ENCODE measurements around the gene FBN1. TPM values are rescaled to one million over a fixed set of nuclear protein-coding genes. Genes with fewer than 3 reads are reported as not detected.

FBN1 gene
- total RNA-seq, 1 experiment from 2014 or later: 5.2 TPM

DNA sequence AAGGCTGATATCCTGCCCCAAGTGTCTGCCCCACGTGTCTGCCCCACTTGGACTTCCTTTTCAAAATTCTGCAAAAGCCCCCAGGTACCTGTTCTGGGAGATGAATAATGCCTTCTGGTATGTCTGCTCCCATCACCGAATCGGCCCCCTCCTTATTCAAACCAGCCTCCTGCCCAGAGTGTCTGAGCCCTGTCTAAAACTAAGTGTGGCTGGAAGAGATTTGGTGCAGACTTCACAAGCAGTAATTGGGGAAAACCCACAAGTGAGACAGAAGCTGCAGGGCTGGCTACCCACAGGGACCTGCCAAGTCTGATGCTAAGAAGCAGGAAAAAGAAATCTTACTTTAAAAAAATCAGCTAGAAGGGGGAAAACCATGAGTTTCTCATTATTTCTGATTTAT lies 229.2 kb downstream of the FBN1 start:
- CTCF ChIA-PET: interaction anchor here (1.4 kb wide), 1 partner anchor 9 kb away, joined by 5 read pairs; no protein-coding TSS in a partner anchor

More for the DNA sequence above, 229.2 kb downstream of the FBN1 start:
- TF ChIP-seq FOXK1 (CRISPR knock-in tag; IDR thresholded peaks at IDR 0.05): no peak
- TF ChIP-seq, protein P1, sequence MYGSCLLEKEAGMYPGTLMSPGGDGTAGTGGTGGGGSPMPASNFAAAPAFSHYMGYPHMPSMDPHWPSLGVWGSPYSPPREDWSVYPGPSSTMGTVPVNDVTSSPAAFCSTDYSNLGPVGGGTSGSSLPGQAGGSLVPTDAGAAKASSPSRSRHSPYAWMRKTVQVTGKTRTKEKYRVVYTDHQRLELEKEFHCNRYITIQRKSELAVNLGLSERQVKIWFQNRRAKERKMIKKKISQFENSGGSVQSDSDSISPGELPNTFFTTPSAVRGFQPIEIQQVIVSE (CRISPR knock-in tag; IDR thresholded peaks at IDR 0.05; ENCODE audit: borderline replicate concordance): no peak
- TF ChIP-seq, protein P2, sequence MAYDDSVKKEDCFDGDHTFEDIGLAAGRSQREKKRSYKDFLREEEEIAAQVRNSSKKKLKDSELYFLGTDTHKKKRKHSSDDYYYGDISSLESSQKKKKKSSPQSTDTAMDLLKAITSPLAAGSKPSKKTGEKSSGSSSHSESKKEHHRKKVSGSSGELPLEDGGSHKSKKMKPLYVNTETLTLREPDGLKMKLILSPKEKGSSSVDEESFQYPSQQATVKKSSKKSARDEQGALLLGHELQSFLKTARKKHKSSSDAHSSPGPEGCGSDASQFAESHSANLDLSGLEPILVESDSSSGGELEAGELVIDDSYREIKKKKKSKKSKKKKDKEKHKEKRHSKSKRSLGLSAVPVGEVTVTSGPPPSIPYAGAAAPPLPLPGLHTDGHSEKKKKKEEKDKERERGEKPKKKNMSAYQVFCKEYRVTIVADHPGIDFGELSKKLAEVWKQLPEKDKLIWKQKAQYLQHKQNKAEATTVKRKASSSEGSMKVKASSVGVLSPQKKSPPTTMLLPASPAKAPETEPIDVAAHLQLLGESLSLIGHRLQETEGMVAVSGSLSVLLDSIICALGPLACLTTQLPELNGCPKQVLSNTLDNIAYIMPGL (CRISPR knock-in tag; IDR thresholded peaks at IDR 0.05): no peak
- no peak for TF ChIP-seq CREB1 (CRISPR knock-in tag; IDR thresholded peaks at IDR 0.05)
- TF ChIP-seq, protein P3, sequence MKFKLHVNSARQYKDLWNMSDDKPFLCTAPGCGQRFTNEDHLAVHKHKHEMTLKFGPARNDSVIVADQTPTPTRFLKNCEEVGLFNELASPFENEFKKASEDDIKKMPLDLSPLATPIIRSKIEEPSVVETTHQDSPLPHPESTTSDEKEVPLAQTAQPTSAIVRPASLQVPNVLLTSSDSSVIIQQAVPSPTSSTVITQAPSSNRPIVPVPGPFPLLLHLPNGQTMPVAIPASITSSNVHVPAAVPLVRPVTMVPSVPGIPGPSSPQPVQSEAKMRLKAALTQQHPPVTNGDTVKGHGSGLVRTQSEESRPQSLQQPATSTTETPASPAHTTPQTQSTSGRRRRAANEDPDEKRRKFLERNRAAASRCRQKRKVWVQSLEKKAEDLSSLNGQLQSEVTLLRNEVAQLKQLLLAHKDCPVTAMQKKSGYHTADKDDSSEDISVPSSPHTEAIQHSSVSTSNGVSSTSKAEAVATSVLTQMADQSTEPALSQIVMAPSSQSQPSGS (CRISPR knock-in tag; IDR thresholded peaks at IDR 0.05; ENCODE audit: borderline replicate concordance, low read depth): no peak
- TF ChIP-seq, protein P4, sequence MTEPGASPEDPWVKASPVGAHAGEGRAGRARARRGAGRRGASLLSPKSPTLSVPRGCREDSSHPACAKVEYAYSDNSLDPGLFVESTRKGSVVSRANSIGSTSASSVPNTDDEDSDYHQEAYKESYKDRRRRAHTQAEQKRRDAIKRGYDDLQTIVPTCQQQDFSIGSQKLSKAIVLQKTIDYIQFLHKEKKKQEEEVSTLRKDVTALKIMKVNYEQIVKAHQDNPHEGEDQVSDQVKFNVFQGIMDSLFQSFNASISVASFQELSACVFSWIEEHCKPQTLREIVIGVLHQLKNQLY (CRISPR knock-in tag; IDR thresholded peaks at IDR 0.05): no peak
- TF ChIP-seq, protein P5, sequence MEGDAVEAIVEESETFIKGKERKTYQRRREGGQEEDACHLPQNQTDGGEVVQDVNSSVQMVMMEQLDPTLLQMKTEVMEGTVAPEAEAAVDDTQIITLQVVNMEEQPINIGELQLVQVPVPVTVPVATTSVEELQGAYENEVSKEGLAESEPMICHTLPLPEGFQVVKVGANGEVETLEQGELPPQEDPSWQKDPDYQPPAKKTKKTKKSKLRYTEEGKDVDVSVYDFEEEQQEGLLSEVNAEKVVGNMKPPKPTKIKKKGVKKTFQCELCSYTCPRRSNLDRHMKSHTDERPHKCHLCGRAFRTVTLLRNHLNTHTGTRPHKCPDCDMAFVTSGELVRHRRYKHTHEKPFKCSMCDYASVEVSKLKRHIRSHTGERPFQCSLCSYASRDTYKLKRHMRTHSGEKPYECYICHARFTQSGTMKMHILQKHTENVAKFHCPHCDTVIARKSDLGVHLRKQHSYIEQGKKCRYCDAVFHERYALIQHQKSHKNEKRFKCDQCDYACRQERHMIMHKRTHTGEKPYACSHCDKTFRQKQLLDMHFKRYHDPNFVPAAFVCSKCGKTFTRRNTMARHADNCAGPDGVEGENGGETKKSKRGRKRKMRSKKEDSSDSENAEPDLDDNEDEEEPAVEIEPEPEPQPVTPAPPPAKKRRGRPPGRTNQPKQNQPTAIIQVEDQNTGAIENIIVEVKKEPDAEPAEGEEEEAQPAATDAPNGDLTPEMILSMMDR (IDR thresholded peaks at IDR 0.05): no peak
- TF ChIP-seq TEAD1 (CRISPR knock-in tag; IDR thresholded peaks at IDR 0.05): no peak
- TF ChIP-seq, protein P6, sequence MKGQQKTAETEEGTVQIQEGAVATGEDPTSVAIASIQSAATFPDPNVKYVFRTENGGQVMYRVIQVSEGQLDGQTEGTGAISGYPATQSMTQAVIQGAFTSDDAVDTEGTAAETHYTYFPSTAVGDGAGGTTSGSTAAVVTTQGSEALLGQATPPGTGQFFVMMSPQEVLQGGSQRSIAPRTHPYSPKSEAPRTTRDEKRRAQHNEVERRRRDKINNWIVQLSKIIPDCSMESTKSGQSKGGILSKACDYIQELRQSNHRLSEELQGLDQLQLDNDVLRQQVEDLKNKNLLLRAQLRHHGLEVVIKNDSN (CRISPR knock-in tag; IDR thresholded peaks at IDR 0.05): no peak
- no peak for TF ChIP-seq ZNF121 (CRISPR knock-in tag; IDR thresholded peaks at IDR 0.05)
- TF ChIP-seq HMGA2 (CRISPR knock-in tag; IDR thresholded peaks at IDR 0.05): no peak
- TF ChIP-seq, protein P7, sequence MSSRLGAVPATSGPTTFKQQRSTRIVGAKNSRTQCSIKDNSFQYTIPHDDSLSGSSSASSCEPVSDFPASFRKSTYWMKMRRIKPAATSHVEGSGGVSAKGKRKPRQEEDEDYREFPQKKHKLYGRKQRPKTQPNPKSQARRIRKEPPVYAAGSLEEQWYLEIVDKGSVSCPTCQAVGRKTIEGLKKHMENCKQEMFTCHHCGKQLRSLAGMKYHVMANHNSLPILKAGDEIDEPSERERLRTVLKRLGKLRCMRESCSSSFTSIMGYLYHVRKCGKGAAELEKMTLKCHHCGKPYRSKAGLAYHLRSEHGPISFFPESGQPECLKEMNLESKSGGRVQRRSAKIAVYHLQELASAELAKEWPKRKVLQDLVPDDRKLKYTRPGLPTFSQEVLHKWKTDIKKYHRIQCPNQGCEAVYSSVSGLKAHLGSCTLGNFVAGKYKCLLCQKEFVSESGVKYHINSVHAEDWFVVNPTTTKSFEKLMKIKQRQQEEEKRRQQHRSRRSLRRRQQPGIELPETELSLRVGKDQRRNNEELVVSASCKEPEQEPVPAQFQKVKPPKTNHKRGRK (CRISPR knock-in tag; IDR thresholded peaks at IDR 0.05; ENCODE audit: borderline replicate concordance): no peak
- no peak for TF ChIP-seq ZNF317 (CRISPR knock-in tag; IDR thresholded peaks at IDR 0.05; ENCODE audit: borderline replicate concordance, low read depth)
- no peak for TF ChIP-seq GABPB1 (CRISPR knock-in tag; IDR thresholded peaks at IDR 0.05)
- TF ChIP-seq, protein P8, sequence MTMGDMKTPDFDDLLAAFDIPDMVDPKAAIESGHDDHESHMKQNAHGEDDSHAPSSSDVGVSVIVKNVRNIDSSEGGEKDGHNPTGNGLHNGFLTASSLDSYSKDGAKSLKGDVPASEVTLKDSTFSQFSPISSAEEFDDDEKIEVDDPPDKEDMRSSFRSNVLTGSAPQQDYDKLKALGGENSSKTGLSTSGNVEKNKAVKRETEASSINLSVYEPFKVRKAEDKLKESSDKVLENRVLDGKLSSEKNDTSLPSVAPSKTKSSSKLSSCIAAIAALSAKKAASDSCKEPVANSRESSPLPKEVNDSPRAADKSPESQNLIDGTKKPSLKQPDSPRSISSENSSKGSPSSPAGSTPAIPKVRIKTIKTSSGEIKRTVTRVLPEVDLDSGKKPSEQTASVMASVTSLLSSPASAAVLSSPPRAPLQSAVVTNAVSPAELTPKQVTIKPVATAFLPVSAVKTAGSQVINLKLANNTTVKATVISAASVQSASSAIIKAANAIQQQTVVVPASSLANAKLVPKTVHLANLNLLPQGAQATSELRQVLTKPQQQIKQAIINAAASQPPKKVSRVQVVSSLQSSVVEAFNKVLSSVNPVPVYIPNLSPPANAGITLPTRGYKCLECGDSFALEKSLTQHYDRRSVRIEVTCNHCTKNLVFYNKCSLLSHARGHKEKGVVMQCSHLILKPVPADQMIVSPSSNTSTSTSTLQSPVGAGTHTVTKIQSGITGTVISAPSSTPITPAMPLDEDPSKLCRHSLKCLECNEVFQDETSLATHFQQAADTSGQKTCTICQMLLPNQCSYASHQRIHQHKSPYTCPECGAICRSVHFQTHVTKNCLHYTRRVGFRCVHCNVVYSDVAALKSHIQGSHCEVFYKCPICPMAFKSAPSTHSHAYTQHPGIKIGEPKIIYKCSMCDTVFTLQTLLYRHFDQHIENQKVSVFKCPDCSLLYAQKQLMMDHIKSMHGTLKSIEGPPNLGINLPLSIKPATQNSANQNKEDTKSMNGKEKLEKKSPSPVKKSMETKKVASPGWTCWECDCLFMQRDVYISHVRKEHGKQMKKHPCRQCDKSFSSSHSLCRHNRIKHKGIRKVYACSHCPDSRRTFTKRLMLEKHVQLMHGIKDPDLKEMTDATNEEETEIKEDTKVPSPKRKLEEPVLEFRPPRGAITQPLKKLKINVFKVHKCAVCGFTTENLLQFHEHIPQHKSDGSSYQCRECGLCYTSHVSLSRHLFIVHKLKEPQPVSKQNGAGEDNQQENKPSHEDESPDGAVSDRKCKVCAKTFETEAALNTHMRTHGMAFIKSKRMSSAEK (CRISPR knock-in tag; IDR thresholded peaks at IDR 0.05; ENCODE audit: borderline replicate concordance): no peak
- TF ChIP-seq ZNF219 (CRISPR knock-in tag; IDR thresholded peaks at IDR 0.05; ENCODE audit: borderline replicate concordance): no peak
- no peak for TF ChIP-seq ETV6 (CRISPR knock-in tag; IDR thresholded peaks at IDR 0.05)
- DNase-seq (ENCODE audit: low spot score) (no peak), ATAC-seq (no peak)
- peaks cover 1% of the 10 kb centered on the region for H3K4me1 Mint-ChIP-seq
- no peaks in the 10 kb centered on the region for H3K36me3 Mint-ChIP-seq
- no peak overlapping the region for H3K27ac Mint-ChIP-seq
- H3K27me3 Mint-ChIP-seq (ENCODE audit: low read depth): no peaks in the 10 kb centered on the region
- H3K9me3 Mint-ChIP-seq: no peaks in the 10 kb centered on the region
- POLR2A ChIA-PET: no interaction called here
- H3K4me3 Mint-ChIP-seq: no peak overlapping the region

All from WTC11 (cell line).